ENCODE measurements around the gene PFDN6. TPM values are rescaled to one million over a fixed set of nuclear protein-coding genes. Genes with fewer than 3 reads are reported as not detected.

The PFDN6 gene
- total and polyA plus RNA-seq, 2 of the 13 experiments (the other 11 are each of a cell fraction or from before 2014, with no cell fraction given), result 75.5 to 87.0 TPM

GRCh38 chr6:33323623-33323948 lies 34.2 kb downstream of the PFDN6 start (continued):
- TF ChIP-seq FOXC1 (CRISPR knock-in tag; IDR thresholded peaks at IDR 0.05; ENCODE audit: borderline replicate concordance), result no peak
- no peak; the same call in 1 of the 2 replicates for TF ChIP-seq ZNF660 (CRISPR knock-in tag; IDR thresholded peaks at IDR 0.05; ENCODE audit: borderline replicate concordance, low read depth)
- no peak for TF ChIP-seq HMG20B (CRISPR knock-in tag; conservative IDR thresholded peaks at IDR 0.05)
- TF ChIP-seq ATF7 (IDR thresholded peaks at IDR 0.05), result no peak
- no peak for TF ChIP-seq ATF7 (CRISPR knock-in tag; IDR thresholded peaks at IDR 0.05)
- no peak for TF ChIP-seq ZNF282 (IDR thresholded peaks at IDR 0.05; ENCODE audit: partially characterized antibody)
- TF ChIP-seq ZNF746 (CRISPR knock-in tag; IDR thresholded peaks at IDR 0.05), result 0 out of 2 replicates have a peak, but pooled peaks have one; percentile 19
- TF ChIP-seq CBX1 (IDR thresholded peaks at IDR 0.05; ENCODE audit: low read depth), result peak; percentile 1
- TF ChIP-seq PAXIP1 (CRISPR knock-in tag; conservative IDR thresholded peaks at IDR 0.05), result 0 out of 2 replicates have a peak, but pooled peaks have one; percentile 1
- TF ChIP-seq ZBTB20 (CRISPR knock-in tag; IDR thresholded peaks at IDR 0.05; ENCODE audit: borderline replicate concordance, low read depth), result no peak
- no peak for TF ChIP-seq RFX5 (IDR thresholded peaks at IDR 0.05; ENCODE audit: low read depth, low read length)
- no peak for TF ChIP-seq ARID5B (CRISPR knock-in tag; IDR thresholded peaks at IDR 0.05)
- TF ChIP-seq, protein P1, sequence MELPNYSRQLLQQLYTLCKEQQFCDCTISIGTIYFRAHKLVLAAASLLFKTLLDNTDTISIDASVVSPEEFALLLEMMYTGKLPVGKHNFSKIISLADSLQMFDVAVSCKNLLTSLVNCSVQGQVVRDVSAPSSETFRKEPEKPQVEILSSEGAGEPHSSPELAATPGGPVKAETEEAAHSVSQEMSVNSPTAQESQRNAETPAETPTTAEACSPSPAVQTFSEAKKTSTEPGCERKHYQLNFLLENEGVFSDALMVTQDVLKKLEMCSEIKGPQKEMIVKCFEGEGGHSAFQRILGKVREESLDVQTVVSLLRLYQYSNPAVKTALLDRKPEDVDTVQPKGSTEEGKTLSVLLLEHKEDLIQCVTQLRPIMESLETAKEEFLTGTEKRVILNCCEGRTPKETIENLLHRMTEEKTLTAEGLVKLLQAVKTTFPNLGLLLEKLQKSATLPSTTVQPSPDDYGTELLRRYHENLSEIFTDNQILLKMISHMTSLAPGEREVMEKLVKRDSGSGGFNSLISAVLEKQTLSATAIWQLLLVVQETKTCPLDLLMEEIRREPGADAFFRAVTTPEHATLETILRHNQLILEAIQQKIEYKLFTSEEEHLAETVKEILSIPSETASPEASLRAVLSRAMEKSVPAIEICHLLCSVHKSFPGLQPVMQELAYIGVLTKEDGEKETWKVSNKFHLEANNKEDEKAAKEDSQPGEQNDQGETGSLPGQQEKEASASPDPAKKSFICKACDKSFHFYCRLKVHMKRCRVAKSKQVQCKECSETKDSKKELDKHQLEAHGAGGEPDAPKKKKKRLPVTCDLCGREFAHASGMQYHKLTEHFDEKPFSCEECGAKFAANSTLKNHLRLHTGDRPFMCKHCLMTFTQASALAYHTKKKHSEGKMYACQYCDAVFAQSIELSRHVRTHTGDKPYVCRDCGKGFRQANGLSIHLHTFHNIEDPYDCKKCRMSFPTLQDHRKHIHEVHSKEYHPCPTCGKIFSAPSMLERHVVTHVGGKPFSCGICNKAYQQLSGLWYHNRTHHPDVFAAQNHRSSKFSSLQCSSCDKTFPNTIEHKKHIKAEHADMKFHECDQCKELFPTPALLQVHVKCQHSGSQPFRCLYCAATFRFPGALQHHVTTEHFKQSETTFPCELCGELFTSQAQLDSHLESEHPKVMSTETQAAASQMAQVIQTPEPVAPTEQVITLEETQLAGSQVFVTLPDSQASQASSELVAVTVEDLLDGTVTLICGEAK (IDR thresholded peaks at IDR 0.05), result no peak
- TF ChIP-seq, protein P1 (CRISPR knock-in tag; IDR thresholded peaks at IDR 0.05), result 0 out of 2 replicates have a peak, but pooled peaks have one; percentile 39
- peak; percentile 9; the same call in 1 of the 2 replicates for TF ChIP-seq ARNTL (CRISPR knock-in tag; IDR thresholded peaks at IDR 0.05)
